IMR-90 (cell line): ENCODE data around the gene NEK8. TPM values are rescaled to one million over a fixed set of nuclear protein-coding genes. Genes with fewer than 3 reads are reported as not detected.

Experiments used
- ATAC-seq: fragments of 200-7000 bp; cut with Tn5 transposase; 2 replicates; pipeline ENCODE4 v1.9.1; 2020; ENCODE audit warnings: low read depth, mild to moderate bottlenecking, moderate library complexity
- BruUV-seq: library from RNA; stranded (reverse); fragments of 400-500 nt; replicated peaks from 2 replicates; lab custom pipeline; 2021; lab: Mats Ljungman, UMichigan
- CTCF ChIA-PET: fragments of 300-600 bp; formaldehyde crosslinking; extraction: SDS; loops from one replicate; lab custom pipeline; 2021; ENCODE audit warnings: antibody characterized with exemption; lab: Yijun Ruan, JAX
- POLR2A ChIA-PET: fragments of 300-600 bp; sonication (Branson Sonifier 250); formaldehyde crosslinking; loops from one replicate; lab custom pipeline; 2022; ENCODE audit warnings: antibody characterized with exemption; ENCODE audit not compliant: unreplicated experiment; lab: Charles Lee
- DNase-seq: peaks from one replicate; pipeline ENCODE4 v3.0.0; 2013
- H2AFZ ChIP-seq: replicated peaks from 2 replicates; pipeline ENCODE3; 2013; ENCODE audit warnings: low read length, mild to moderate bottlenecking; ENCODE audit not compliant: poor library complexity
- H2AK5ac ChIP-seq: 2 replicates; pipeline ENCODE4 v1.6.1; 2013; ENCODE audit warnings: low read depth, low read length, inconsistent platforms
- H2AK9ac ChIP-seq: replicated peaks from 2 replicates; pipeline ENCODE3; 2013; ENCODE audit warnings: mild to moderate bottlenecking, low read depth, low read length, moderate library complexity; ENCODE audit not compliant: poor library complexity
- H2BK120ac ChIP-seq: 2 replicates; pipeline ENCODE4 v1.6.1; 2013; ENCODE audit warnings: low read depth, low read length, inconsistent platforms
- H2BK15ac ChIP-seq: 3 replicates; pipeline ENCODE4 v1.6.1; 2013; ENCODE audit warnings: low read depth, low read length, inconsistent platforms
- H2BK20ac ChIP-seq: 2 replicates; pipeline ENCODE4 v1.6.1; 2013; ENCODE audit warnings: low read depth, mild to moderate bottlenecking, inconsistent platforms, low read length, moderate library complexity
- H2BK5ac ChIP-seq: 2 replicates; pipeline ENCODE4 v1.6.1; 2013; ENCODE audit warnings: mild to moderate bottlenecking, low read depth, low read length, inconsistent platforms; ENCODE audit not compliant: poor library complexity, severe bottlenecking
- H3K14ac ChIP-seq: replicated peaks from 2 replicates; pipeline ENCODE4 v1.6.1; 2013; ENCODE audit warnings: low read depth, low read length, inconsistent platforms
- H3K18ac ChIP-seq: 2 replicates; pipeline ENCODE4 v1.6.1; 2013; ENCODE audit warnings: low read depth, low read length, control low read depth
- H3K23ac ChIP-seq: 2 replicates; pipeline ENCODE4 v1.6.1; 2013; ENCODE audit warnings: low read depth, low read length, inconsistent platforms
- H3K27ac ChIP-seq: 2 replicates; pipeline ENCODE4 v1.5.1; 2013; ENCODE audit warnings: mild to moderate bottlenecking, control low read depth, low read length; ENCODE audit not compliant: insufficient read depth
- H3K27me3 ChIP-seq: 2 replicates; pipeline ENCODE4 v1.6.1; 2013; ENCODE audit warnings: low read length; ENCODE audit not compliant: control insufficient read depth, insufficient read depth
- H3K36me3 ChIP-seq: 2 replicates; pipeline ENCODE4 v1.6.1; 2013; ENCODE audit warnings: low read length, mixed read lengths; ENCODE audit not compliant: control insufficient read depth, insufficient read depth
- H3K4ac ChIP-seq: 2 replicates; pipeline ENCODE4 v1.6.1; 2013; ENCODE audit warnings: low read depth, low read length, inconsistent platforms
- H3K4me1 ChIP-seq: 2 replicates; pipeline ENCODE4 v1.6.1; 2013; ENCODE audit warnings: low read length, mixed read lengths; ENCODE audit not compliant: control insufficient read depth, insufficient read depth
- H3K4me2 ChIP-seq: 2 replicates; pipeline ENCODE4 v1.6.1; 2013; ENCODE audit warnings: low read depth, mild to moderate bottlenecking, control low read depth, low read length, moderate library complexity
- H3K4me3 ChIP-seq: 2 replicates; pipeline ENCODE4 v1.5.1; 2013; ENCODE audit warnings: low read depth, mild to moderate bottlenecking, control low read depth, low read length, moderate library complexity; ENCODE audit not compliant: insufficient read depth
- H3K56ac ChIP-seq: 2 replicates; pipeline ENCODE4 v1.6.1; 2013; ENCODE audit warnings: low read length, inconsistent platforms; ENCODE audit not compliant: insufficient read depth; ENCODE audit errors: extremely low read depth
- H3K79me1 ChIP-seq, 2 experiments: 2 replicates each; pipeline ENCODE4 v1.6.1; 2013; ENCODE audit warnings: low read length in 2 of 2, inconsistent platforms in 1 of 2, low read depth in 1 of 2
- H3K9ac ChIP-seq: 2 replicates; pipeline ENCODE4 v1.6.1; 2013; ENCODE audit warnings: low read depth, low read length, control low read depth
- H3K9me1 ChIP-seq: 2 replicates; pipeline ENCODE4 v1.6.1; 2013; ENCODE audit warnings: low read length, inconsistent platforms; ENCODE audit not compliant: insufficient read depth
- H3K9me3 ChIP-seq: 2 replicates; pipeline ENCODE4 v1.6.1; 2013; ENCODE audit warnings: low read length; ENCODE audit not compliant: control insufficient read depth, insufficient read depth
- H4K20me1 ChIP-seq: 2 replicates; pipeline ENCODE4 v1.6.1; 2013; ENCODE audit warnings: low read length, inconsistent platforms; ENCODE audit not compliant: insufficient read depth
- H4K5ac ChIP-seq: 2 replicates; pipeline ENCODE4 v1.6.1; 2013; ENCODE audit warnings: mild to moderate bottlenecking, low read depth, low read length, control low read depth
- H4K8ac ChIP-seq, 2 experiments: 2 replicates each; pipeline ENCODE4 v1.6.1; 2013; ENCODE audit warnings: low read depth in 2 of 2, low read length in 2 of 2, control low read depth in 1 of 2, inconsistent platforms in 1 of 2
- H4K91ac ChIP-seq: 2 replicates; pipeline ENCODE4 v1.6.1; 2013; ENCODE audit warnings: low read depth, low read length, inconsistent platforms; ENCODE audit not compliant: insufficient read depth
- BHLHE40 ChIP-seq: fragments of 150-350 bp; IDR thresholded peaks from 2 replicates; pipeline ENCODE4 v1.6.1; 2016; ENCODE audit warnings: mild to moderate bottlenecking, low read depth, low read length
- CHD1 ChIP-seq: IDR thresholded peaks from 2 replicates; pipeline ENCODE4 v1.6.1; 2012; ENCODE audit warnings: low read depth, low read length, improper control_type of control experiment
- FOS ChIP-seq: fragments of 150-350 bp; IDR thresholded peaks from 2 replicates; pipeline ENCODE4 v1.6.1; 2016; ENCODE audit warnings: low read depth, low read length
- MAFK ChIP-seq: IDR thresholded peaks from 2 replicates; pipeline ENCODE4 v1.6.1; 2012; ENCODE audit warnings: low read depth, low read length, improper control_type of control experiment
- MAZ ChIP-seq: IDR thresholded peaks from 2 replicates; pipeline ENCODE4 v1.6.1; 2012; ENCODE audit warnings: low read depth, mild to moderate bottlenecking, low read length, improper control_type of control experiment, moderate library complexity, borderline replicate concordance
- MXI1 ChIP-seq: IDR thresholded peaks from 2 replicates; pipeline ENCODE4 v1.6.1; 2012; ENCODE audit warnings: low read depth, mild to moderate bottlenecking, low read length, moderate library complexity, borderline replicate concordance
- NFE2L2 ChIP-seq: fragments of 150-350 bp; IDR thresholded peaks from 2 replicates; pipeline ENCODE4 v1.6.1; 2016; ENCODE audit warnings: low read depth, mild to moderate bottlenecking, low read length
- POLR2A ChIP-seq: IDR thresholded peaks from 2 replicates; pipeline ENCODE4 v1.6.1; 2012; ENCODE audit warnings: mild to moderate bottlenecking, low read depth, low read length
- SMC3 ChIP-seq: fragments of 150-350 bp; IDR thresholded peaks from 2 replicates; pipeline ENCODE4 v1.6.1; 2016; ENCODE audit warnings: low read depth, mild to moderate bottlenecking, antibody characterized with exemption, low read length, moderate library complexity
- USF2 ChIP-seq: fragments of 150-350 bp; IDR thresholded peaks from 2 replicates; pipeline ENCODE4 v1.6.1; 2017; ENCODE audit warnings: mild to moderate bottlenecking, antibody characterized with exemption, low read length, low read depth
- WGBS, 2 experiments: methylation state at CpG; one replicate each; pipeline versions ENCODE4 v1.1.5 to v1.1.7; 2013; ENCODE audit warnings: missing lambda C conversion rate in 2 of 2; ENCODE audit not compliant: insufficient read length in 1 of 2; ENCODE audit errors: extremely low coverage in 2 of 2; 5-methylcytosine and 5-hydroxymethylcytosine counted together
- dilution Hi-C: fragments of 300-500 bp; cut with HindIII; formaldehyde crosslinking; loops from one replicate; pipeline ENCODE4 v1.14.3; 2018; ENCODE audit warnings: low sequenced_read_pairs; ENCODE audit not compliant: unreplicated experiment
- in situ Hi-C: fragments of 300-500 bp; cut with MboI; formaldehyde crosslinking; loops from 3 replicates; pipeline ENCODE4 v1.14.3; 2019; ENCODE audit warnings: low sequenced_read_pairs, inconsistent platforms, mixed read lengths
- intact Hi-C: fragments of 100-400 bp; cut with micrococcal nuclease; formaldehyde crosslinking; loops from 2 replicates; pipeline ENCODE4 v1.10.0; 2022
- polyA plus RNA-seq, 3 experiments: library from polyadenylated mRNA; depleted of rRNA; stranded (reverse); fragments of >200 nt; gene quantifications; 2 replicates each; pipeline ENCODE4 v1.2.3, GENCODE V29; 2012; ENCODE audit warnings: low replicate concordance in 1 of 3
- total RNA-seq: library from RNA; depleted of rRNA; stranded (reverse); fragments of >200 nt; gene quantifications from 2 replicates; pipeline ENCODE4 v1.2.3, GENCODE V29; 2012
- TF ChIP-seq, protein P1 (sequence below): fragments of 150-350 bp; IDR thresholded peaks from 2 replicates; pipeline ENCODE4 v1.6.1; 2016; ENCODE audit warnings: low read depth, mild to moderate bottlenecking, low read length, moderate library complexity, borderline replicate concordance
- TF ChIP-seq, protein P2 (sequence below): conservative IDR thresholded peaks from 2 replicates; pipeline ENCODE4 v1.5.1; 2012; ENCODE audit warnings: mild to moderate bottlenecking, low read depth, low read length, improper control_type of control experiment

Gene NEK8
- total and polyA plus RNA-seq, 2 of the 4 experiments (the other 2 are of a cell fraction) = 4.6 to 5.2 TPM

GRCh38 chr17:28729950-28730330, 1.4 kb downstream of the NEK8 start (continued):
- TF ChIP-seq, protein P1, sequence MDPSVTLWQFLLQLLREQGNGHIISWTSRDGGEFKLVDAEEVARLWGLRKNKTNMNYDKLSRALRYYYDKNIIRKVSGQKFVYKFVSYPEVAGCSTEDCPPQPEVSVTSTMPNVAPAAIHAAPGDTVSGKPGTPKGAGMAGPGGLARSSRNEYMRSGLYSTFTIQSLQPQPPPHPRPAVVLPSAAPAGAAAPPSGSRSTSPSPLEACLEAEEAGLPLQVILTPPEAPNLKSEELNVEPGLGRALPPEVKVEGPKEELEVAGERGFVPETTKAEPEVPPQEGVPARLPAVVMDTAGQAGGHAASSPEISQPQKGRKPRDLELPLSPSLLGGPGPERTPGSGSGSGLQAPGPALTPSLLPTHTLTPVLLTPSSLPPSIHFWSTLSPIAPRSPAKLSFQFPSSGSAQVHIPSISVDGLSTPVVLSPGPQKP = no peak
- TF ChIP-seq CHD1 (no peak), FOS (no peak), MAFK (no peak)

- ATAC-seq = no peak
- POLR2A ChIA-PET = no interaction called here
- TF ChIP-seq MAZ = no peak
- TF ChIP-seq USF2 = no peak
- TF ChIP-seq POLR2A = no peak
- no peak for TF ChIP-seq CHD1
- TF ChIP-seq, protein P1 = no peak
- TF ChIP-seq NFE2L2 = no peak
- TF ChIP-seq, protein P2, sequence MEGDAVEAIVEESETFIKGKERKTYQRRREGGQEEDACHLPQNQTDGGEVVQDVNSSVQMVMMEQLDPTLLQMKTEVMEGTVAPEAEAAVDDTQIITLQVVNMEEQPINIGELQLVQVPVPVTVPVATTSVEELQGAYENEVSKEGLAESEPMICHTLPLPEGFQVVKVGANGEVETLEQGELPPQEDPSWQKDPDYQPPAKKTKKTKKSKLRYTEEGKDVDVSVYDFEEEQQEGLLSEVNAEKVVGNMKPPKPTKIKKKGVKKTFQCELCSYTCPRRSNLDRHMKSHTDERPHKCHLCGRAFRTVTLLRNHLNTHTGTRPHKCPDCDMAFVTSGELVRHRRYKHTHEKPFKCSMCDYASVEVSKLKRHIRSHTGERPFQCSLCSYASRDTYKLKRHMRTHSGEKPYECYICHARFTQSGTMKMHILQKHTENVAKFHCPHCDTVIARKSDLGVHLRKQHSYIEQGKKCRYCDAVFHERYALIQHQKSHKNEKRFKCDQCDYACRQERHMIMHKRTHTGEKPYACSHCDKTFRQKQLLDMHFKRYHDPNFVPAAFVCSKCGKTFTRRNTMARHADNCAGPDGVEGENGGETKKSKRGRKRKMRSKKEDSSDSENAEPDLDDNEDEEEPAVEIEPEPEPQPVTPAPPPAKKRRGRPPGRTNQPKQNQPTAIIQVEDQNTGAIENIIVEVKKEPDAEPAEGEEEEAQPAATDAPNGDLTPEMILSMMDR = no peak
- TF ChIP-seq SMC3 = no peak
- no peak for TF ChIP-seq BHLHE40
- TF ChIP-seq FOS = no peak
- TF ChIP-seq MXI1 = no peak
Measured at GRCh38 chr17:28733346-28733745, 4.8 kb downstream of the NEK8 start.

More at GRCh38 chr17:28733346-28733745, 4.8 kb downstream of the NEK8 start:
- no peak overlapping the region for H3K9ac ChIP-seq
- 0 out of 2 replicates have a peak, but pooled peaks cover 2% of the 10 kb centered on the region for H3K4me1 ChIP-seq
- dilution Hi-C loops (no loop called here), intact Hi-C loops (no loop called here), in situ Hi-C loops (loop anchor here (10.0 kb wide), 1 partner anchor 371 kb away; no protein-coding TSS in a partner anchor)
- H2AK5ac ChIP-seq = no peak overlapping the region
- H3K18ac ChIP-seq = no peak overlapping the region
- no peak overlapping the region for H4K91ac ChIP-seq
- H3K4me3 ChIP-seq = no peak overlapping the region
- no peak overlapping the region for H3K56ac ChIP-seq
- no peak overlapping the region for H2BK120ac ChIP-seq
- H3K4me2 ChIP-seq = no peak overlapping the region
- H3K9me1 ChIP-seq = no peaks in the 10 kb centered on the region
- whole genome bisulfite sequencing, 2 experiments = no CpG with 5 or more reads among the region's 1 CpG
- H3K27me3 ChIP-seq = no peaks in the 10 kb centered on the region
- BruUV-seq = no TSS peak
- DNase-seq = no peak
- no peak overlapping the region for H2AFZ ChIP-seq
- H3K79me1 ChIP-seq = peaks cover 0 to 6% of the 10 kb centered on the region in 2 experiments; a peak in 1 of 4 replicates
- H3K4ac ChIP-seq = no peak overlapping the region
- H4K5ac ChIP-seq = no peak overlapping the region
- no peak overlapping the region for H3K27ac ChIP-seq
- no peak overlapping the region for H3K14ac ChIP-seq
- no peaks in the 10 kb centered on the region for H3K36me3 ChIP-seq
- no peak overlapping the region for H2BK15ac ChIP-seq
- H3K23ac ChIP-seq = no peak overlapping the region
- H4K8ac ChIP-seq = no peak overlapping the region
- no peak overlapping the region for H2BK5ac ChIP-seq
- no peak overlapping the region for H2BK20ac ChIP-seq
- CTCF ChIA-PET = no interaction called here
- H4K20me1 ChIP-seq = no peaks in the 10 kb centered on the region; the same call in 1 of the 2 replicates
- H3K9me3 ChIP-seq = no peaks in the 10 kb centered on the region
- no peak overlapping the region for H2AK9ac ChIP-seq
